ENCODE data around the gene CISD2. TPM values are rescaled to one million over a fixed set of nuclear protein-coding genes. Genes with fewer than 3 reads are reported as not detected.

Gene CISD2
- total and polyA plus RNA-seq, 2 experiments from 2014 or later, result 34.1 to 102 TPM

DNA sequence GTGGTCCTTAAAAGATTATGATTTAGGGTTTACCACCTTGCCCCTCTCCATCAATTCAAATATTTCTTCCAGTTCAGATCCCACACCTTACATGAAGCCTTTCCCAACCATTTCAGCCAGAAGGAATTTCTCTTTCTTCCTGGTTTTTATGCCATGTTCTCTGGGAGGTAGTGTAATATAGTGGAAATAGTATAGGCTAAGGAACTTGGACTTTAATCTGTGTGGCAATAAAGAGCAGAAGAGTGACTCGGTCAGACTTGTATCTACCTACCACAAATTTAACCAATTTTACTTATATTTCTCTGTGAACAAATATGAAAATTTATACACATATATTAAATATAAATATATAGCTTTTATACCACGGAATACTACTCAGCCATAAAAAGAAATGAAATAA lies 18.4 kb upstream of the CISD2 start (continued):
- TF ChIP-seq, protein P1, sequence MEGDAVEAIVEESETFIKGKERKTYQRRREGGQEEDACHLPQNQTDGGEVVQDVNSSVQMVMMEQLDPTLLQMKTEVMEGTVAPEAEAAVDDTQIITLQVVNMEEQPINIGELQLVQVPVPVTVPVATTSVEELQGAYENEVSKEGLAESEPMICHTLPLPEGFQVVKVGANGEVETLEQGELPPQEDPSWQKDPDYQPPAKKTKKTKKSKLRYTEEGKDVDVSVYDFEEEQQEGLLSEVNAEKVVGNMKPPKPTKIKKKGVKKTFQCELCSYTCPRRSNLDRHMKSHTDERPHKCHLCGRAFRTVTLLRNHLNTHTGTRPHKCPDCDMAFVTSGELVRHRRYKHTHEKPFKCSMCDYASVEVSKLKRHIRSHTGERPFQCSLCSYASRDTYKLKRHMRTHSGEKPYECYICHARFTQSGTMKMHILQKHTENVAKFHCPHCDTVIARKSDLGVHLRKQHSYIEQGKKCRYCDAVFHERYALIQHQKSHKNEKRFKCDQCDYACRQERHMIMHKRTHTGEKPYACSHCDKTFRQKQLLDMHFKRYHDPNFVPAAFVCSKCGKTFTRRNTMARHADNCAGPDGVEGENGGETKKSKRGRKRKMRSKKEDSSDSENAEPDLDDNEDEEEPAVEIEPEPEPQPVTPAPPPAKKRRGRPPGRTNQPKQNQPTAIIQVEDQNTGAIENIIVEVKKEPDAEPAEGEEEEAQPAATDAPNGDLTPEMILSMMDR (conservative IDR thresholded peaks at IDR 0.05; ENCODE audit: low read depth in 2 of 2), result no peak
- TF ChIP-seq STAT1 (IDR thresholded peaks at IDR 0.05; ENCODE audit: unreplicated experiment), result no peak
- TF ChIP-seq POLR2AphosphoS5 (IDR thresholded peaks at IDR 0.05; ENCODE audit: low read depth), result no peak

DNA sequence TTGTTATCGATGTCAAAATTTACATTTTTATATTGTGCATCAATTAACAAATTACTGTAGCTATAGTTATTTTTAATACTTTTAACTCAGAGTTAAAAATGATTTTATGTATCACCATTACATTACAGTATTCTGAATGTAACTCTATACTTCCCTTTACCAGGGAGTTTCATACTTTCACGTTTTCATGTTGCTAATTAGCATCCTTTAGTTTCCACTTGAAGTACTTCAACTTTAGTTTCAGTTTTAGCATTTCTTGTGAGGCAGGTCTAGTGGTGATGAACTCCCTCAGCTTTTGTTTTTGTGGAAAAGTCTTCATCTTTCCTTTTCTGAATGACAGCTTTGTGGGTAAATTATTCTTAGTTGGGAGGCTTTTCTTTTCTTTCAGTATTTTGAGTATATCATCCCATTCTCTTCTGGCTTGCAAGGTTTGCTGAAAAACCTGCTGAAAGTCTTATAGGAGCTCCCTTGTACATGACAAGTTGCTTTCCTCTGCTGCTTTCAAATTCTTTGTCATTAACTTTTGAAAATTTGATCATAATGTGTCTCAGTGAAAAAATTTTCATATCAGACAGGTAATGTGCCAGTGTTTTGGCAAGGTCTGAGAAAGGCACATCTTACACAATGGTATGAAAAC lies 9.8 kb upstream of the CISD2 start:
- H3K4me1 Mint-ChIP-seq, result no peaks in the 10 kb centered on the region
- Histone ChIP-seq H4K20me1 (replicated peaks; ENCODE audit: insufficient read depth) (no peaks in the 10 kb centered on the region), H3K27ac (ENCODE audit: low read depth) (no peak overlapping the region), H3F3A (replicated peaks; ENCODE audit: low read depth) (no peaks in the 10 kb centered on the region), H3K36me3 (ENCODE audit: insufficient read depth) (no peaks in the 10 kb centered on the region), H3K27me3 (ENCODE audit: insufficient read depth) (no peaks in the 10 kb centered on the region), H3K4me1 (ENCODE audit: insufficient read depth) (no peaks in the 10 kb centered on the region), H3K4me3 (no peak overlapping the region), H3K9me2 (ENCODE audit: insufficient read depth) (no peaks in the 10 kb centered on the region), H3K79me2 (replicated peaks; ENCODE audit: insufficient read depth) (peaks cover 11% of the 10 kb centered on the region; the same call in 1 of the 2 replicates), H2AFZ (no peak overlapping the region), H3K4me2 (no peak overlapping the region)
- peaks cover 36% of the 10 kb centered on the region for H3K36me3 Mint-ChIP-seq (ENCODE audit: low read depth)
- H3K4me3 Mint-ChIP-seq, result no peak overlapping the region
- peaks cover 5% of the 10 kb centered on the region for H3K27me3 Mint-ChIP-seq (ENCODE audit: insufficient read depth, low read depth, poor library complexity)
- ATAC-seq (no peak), DNase-seq (ENCODE audit: low spot score) (no peak)
- peaks cover 21% of the 10 kb centered on the region for H3K9me3 Mint-ChIP-seq
- no peak overlapping the region for H3K27ac Mint-ChIP-seq
- no peak for TF ChIP-seq CREB1 (CRISPR knock-in tag; IDR thresholded peaks at IDR 0.05; ENCODE audit: low read depth)
- TF ChIP-seq, protein P1 (conservative IDR thresholded peaks at IDR 0.05; ENCODE audit: low read depth in 2 of 2), result no peak
- TF ChIP-seq, protein P2, sequence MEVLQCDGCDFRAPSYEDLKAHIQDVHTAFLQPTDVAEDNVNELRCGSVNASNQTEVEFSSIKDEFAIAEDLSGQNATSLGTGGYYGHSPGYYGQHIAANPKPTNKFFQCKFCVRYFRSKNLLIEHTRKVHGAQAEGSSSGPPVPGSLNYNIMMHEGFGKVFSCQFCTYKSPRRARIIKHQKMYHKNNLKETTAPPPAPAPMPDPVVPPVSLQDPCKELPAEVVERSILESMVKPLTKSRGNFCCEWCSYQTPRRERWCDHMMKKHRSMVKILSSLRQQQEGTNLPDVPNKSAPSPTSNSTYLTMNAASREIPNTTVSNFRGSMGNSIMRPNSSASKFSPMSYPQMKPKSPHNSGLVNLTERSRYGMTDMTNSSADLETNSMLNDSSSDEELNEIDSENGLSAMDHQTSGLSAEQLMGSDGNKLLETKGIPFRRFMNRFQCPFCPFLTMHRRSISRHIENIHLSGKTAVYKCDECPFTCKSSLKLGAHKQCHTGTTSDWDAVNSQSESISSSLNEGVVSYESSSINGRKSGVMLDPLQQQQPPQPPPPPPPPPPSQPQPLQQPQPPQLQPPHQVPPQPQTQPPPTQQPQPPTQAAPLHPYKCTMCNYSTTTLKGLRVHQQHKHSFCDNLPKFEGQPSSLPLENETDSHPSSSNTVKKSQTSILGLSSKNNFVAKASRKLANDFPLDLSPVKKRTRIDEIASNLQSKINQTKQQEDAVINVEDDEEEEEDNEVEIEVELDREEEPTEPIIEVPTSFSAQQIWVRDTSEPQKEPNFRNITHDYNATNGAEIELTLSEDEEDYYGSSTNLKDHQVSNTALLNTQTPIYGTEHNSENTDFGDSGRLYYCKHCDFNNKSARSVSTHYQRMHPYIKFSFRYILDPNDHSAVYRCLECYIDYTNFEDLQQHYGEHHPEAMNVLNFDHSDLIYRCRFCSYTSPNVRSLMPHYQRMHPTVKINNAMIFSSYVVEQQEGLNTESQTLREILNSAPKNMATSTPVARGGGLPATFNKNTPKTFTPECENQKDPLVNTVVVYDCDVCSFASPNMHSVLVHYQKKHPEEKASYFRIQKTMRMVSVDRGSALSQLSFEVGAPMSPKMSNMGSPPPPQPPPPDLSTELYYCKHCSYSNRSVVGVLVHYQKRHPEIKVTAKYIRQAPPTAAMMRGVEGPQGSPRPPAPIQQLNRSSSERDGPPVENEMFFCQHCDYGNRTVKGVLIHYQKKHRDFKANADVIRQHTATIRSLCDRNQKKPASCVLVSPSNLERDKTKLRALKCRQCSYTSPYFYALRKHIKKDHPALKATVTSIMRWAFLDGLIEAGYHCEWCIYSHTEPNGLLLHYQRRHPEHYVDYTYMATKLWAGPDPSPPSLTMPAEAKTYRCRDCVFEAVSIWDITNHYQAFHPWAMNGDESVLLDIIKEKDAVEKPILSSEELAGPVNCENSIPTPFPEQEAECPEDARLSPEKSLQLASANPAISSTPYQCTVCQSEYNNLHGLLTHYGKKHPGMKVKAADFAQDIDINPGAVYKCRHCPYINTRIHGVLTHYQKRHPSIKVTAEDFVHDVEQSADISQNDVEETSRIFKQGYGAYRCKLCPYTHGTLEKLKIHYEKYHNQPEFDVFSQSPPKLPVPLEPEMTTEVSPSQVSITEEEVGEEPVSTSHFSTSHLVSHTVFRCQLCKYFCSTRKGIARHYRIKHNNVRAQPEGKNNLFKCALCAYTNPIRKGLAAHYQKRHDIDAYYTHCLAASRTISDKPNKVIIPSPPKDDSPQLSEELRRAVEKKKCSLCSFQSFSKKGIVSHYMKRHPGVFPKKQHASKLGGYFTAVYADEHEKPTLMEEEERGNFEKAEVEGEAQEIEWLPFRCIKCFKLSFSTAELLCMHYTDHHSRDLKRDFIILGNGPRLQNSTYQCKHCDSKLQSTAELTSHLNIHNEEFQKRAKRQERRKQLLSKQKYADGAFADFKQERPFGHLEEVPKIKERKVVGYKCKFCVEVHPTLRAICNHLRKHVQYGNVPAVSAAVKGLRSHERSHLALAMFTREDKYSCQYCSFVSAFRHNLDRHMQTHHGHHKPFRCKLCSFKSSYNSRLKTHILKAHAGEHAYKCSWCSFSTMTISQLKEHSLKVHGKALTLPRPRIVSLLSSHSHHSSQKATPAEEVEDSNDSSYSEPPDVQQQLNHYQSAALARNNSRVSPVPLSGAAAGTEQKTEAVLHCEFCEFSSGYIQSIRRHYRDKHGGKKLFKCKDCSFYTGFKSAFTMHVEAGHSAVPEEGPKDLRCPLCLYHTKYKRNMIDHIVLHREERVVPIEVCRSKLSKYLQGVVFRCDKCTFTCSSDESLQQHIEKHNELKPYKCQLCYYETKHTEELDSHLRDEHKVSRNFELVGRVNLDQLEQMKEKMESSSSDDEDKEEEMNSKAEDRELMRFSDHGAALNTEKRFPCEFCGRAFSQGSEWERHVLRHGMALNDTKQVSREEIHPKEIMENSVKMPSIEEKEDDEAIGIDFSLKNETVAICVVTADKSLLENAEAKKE (CRISPR knock-in tag; IDR thresholded peaks at IDR 0.05), result no peak
- TF ChIP-seq STAT1 (IDR thresholded peaks at IDR 0.05; ENCODE audit: unreplicated experiment), result no peak
- TF ChIP-seq POLR2AphosphoS5 (IDR thresholded peaks at IDR 0.05; ENCODE audit: low read depth), result no peak
- TF ChIP-seq ZNF114 (CRISPR knock-in tag; IDR thresholded peaks at IDR 0.05), result no peak
- no peak for TF ChIP-seq NANOG (IDR thresholded peaks at IDR 0.05; ENCODE audit: borderline replicate concordance)
- TF ChIP-seq EZH2phosphoT487 (IDR thresholded peaks at IDR 0.05; ENCODE audit: unreplicated experiment), result no peak
- TF ChIP-seq EZH2 (IDR thresholded peaks at IDR 0.05; ENCODE audit: low read depth, unreplicated experiment), result no peak
- TF ChIP-seq JUNB (IDR thresholded peaks at IDR 0.05; ENCODE audit: unreplicated experiment), result no peak
- TF ChIP-seq, protein P3, sequence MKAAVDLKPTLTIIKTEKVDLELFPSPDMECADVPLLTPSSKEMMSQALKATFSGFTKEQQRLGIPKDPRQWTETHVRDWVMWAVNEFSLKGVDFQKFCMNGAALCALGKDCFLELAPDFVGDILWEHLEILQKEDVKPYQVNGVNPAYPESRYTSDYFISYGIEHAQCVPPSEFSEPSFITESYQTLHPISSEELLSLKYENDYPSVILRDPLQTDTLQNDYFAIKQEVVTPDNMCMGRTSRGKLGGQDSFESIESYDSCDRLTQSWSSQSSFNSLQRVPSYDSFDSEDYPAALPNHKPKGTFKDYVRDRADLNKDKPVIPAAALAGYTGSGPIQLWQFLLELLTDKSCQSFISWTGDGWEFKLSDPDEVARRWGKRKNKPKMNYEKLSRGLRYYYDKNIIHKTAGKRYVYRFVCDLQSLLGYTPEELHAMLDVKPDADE (IDR thresholded peaks at IDR 0.05), result no peak
- no peak for TF ChIP-seq ZNF331 (CRISPR knock-in tag; IDR thresholded peaks at IDR 0.05; ENCODE audit: low read depth)
